ENCODE measurements around the gene NAA80.

DNA sequence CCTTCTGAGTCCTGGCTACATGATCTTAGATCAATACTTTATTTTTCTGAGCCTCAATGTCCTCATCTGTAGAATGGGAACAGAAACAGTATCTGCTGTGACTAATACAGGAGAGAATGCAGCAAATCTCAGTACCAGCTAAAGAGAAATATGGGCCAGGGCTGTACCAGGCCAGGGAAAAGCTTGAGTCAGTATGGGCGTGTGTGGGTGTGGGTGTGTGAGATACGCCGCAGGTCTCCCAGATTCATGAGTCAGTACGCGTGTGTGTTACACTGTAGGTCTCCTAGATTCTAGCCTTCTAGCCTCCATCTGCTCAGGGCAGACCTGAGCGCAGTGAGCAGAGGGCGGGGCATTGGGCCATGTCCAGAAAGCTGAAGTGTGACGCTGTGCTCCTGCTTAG, 48.0 kb downstream of the NAA80 start:
- TF ChIP-seq, protein P1, sequence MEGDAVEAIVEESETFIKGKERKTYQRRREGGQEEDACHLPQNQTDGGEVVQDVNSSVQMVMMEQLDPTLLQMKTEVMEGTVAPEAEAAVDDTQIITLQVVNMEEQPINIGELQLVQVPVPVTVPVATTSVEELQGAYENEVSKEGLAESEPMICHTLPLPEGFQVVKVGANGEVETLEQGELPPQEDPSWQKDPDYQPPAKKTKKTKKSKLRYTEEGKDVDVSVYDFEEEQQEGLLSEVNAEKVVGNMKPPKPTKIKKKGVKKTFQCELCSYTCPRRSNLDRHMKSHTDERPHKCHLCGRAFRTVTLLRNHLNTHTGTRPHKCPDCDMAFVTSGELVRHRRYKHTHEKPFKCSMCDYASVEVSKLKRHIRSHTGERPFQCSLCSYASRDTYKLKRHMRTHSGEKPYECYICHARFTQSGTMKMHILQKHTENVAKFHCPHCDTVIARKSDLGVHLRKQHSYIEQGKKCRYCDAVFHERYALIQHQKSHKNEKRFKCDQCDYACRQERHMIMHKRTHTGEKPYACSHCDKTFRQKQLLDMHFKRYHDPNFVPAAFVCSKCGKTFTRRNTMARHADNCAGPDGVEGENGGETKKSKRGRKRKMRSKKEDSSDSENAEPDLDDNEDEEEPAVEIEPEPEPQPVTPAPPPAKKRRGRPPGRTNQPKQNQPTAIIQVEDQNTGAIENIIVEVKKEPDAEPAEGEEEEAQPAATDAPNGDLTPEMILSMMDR (conservative IDR thresholded peaks at IDR 0.05; ENCODE audit: low read depth, low read length) = no peak
- no peak for TF ChIP-seq EZH2 (IDR thresholded peaks at IDR 0.05; ENCODE audit: borderline replicate concordance, low read depth, low read length, poor library complexity, severe bottlenecking)

Data from A673 (cell line).